GM21367 (cell line): Measurements from ENCODE around the gene CDKN2A.
A peak's percentile ranks its signal among the peaks of the same experiment; 100 is the strongest.

Experiments used
- ATAC-seq: cut with Tn5 transposase; IDR thresholded peaks from one replicate; pipeline ENCODE4 v1.9.1; 2021; ENCODE audit not compliant: unreplicated experiment

The CDKN2A gene

GRCh38 chr9:22008384-22008716 is 14.2 kb upstream of the CDKN2A start:
- no peak for ATAC-seq

GRCh38 chr9:22005702-22006606 is 11.8 kb upstream of the CDKN2A start:
- no peak for ATAC-seq

GRCh38 chr9:22005021-22005701 is 11.0 kb upstream of the CDKN2A start:
- no peak for ATAC-seq

- no peak for ATAC-seq
These were observed 7.8 kb upstream of the CDKN2A start for GRCh38 chr9:22002038-22002437.

- ATAC-seq = no peak
These were observed 3.8 kb upstream of the CDKN2A start for GRCh38 chr9:21998026-21998425.

- ATAC-seq = no peak
These were observed 3.3 kb upstream of the CDKN2A start for GRCh38 chr9:21997480-21997879.

GRCh38 chr9:21996858-21997257 is 2.7 kb upstream of the CDKN2A start:
- ATAC-seq = no peak

GRCh38 chr9:21996438-21996837 is 2.2 kb upstream of the CDKN2A start:
- ATAC-seq = no peak

- no peak for ATAC-seq
These were observed 1.6 kb upstream of the CDKN2A start for GRCh38 chr9:21995666-21996398.

- peak; percentile 86 for ATAC-seq
These were observed 944 bp upstream of the CDKN2A start for GRCh38 chr9:21995006-21995665.

GRCh38 chr9:21994556-21995005 is 389 bp upstream of the CDKN2A start, which contains the start of gene CDKN2B-AS1:
Gene CDKN2B-AS1, plus strand, starts transcription at chr9:21994791.
- peak; percentile 36 for ATAC-seq

GRCh38 chr9:21993007-21993406 is 1.2 kb downstream of the CDKN2A start:
- no peak for ATAC-seq

GRCh38 chr9:21991072-21991959 is 2.9 kb downstream of the CDKN2A start:
- no peak for ATAC-seq

- no peak for ATAC-seq
These were observed 4.6 kb downstream of the CDKN2A start for GRCh38 chr9:21989440-21990189.

GRCh38 chr9:21988056-21988990 is 5.9 kb downstream of the CDKN2A start:
- no peak for ATAC-seq

- ATAC-seq = no peak
These were observed 8.1 kb downstream of the CDKN2A start for GRCh38 chr9:21985964-21986667.

GRCh38 chr9:21984101-21984500 is 10.1 kb downstream of the CDKN2A start:
- ATAC-seq = no peak

GRCh38 chr9:21983561-21983935 is 10.6 kb downstream of the CDKN2A start:
- ATAC-seq = no peak
